B cell (primary cell): Measurements from ENCODE around the gene MVB12A.

ENCODE experiments used
- CTCF ChIP-seq: fragments of 200-600 bp; IDR thresholded peaks from one replicate; pipeline ENCODE4 v1.8.0; 2022; ENCODE audit warnings: antibody characterized with exemption, mild to moderate bottlenecking
- EZH2 ChIP-seq: IDR thresholded peaks from 2 replicates; pipeline ENCODE4 v1.6.1; 2012; ENCODE audit warnings: borderline replicate concordance, low read depth, mild to moderate bottlenecking, moderate library complexity, low read length; ENCODE audit not compliant: insufficient read depth, poor library complexity, severe bottlenecking

DNA sequence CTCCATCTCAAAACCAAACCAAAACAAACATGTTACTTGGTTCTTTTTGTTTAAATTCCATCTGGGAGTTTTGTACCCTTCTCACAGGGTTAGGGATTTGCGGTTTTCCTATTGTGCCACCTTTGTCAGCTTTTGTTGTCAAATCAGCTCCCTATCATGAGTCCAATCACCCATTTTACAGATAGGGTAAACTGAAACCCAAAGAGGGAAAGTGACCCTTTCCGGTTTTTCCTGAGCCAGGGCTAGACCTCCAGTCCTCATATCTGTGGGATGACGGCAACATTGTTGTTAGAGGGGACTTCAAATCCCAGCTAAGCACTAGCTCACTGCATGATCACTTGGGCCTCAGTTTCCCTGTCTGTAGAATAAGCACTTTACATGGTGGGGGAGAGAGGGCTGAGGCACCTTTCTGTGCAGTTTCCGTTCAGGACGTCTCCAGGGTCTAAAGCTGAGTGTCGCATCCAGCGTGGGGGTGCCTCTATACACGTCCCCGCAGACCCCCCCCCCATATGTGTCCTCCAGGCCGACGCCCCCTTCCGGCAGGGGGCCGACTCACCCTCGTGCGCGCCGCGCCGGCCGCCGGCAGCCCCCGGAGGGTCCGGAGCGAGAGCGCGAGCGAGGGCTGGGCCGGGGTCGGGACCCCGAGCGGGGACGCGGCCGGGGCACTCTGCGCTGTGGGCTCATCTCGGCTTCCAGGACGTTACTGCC lies 29.7 kb upstream of the MVB12A start:
- TF ChIP-seq CTCF: no peak
- no peak for TF ChIP-seq EZH2
